HepG2 (cell line): Measurements from ENCODE around the gene CAPN3. TPM values are rescaled to one million over a fixed set of nuclear protein-coding genes. Genes with fewer than 3 reads are reported as not detected.

Source experiments
- ATAC-seq: fragments of 200-7000 bp; cut with Tn5 transposase; 3 replicates; pipeline ENCODE4 v1.9.1; 2020; ENCODE audit warnings: mild to moderate bottlenecking, moderate library complexity
- BruUV-seq: library from RNA; stranded (reverse); fragments of 400-500 nt; replicated peaks from 2 replicates; lab custom pipeline; 2021; lab: Mats Ljungman, UMichigan
- CTCF ChIA-PET: fragments of 300-600 bp; formaldehyde crosslinking; extraction: SDS; loops from one replicate; lab custom pipeline; 2021; ENCODE audit warnings: low total read pairs, inconsistent platforms, low intra/inter-chr PET ratio; lab: Yijun Ruan, JAX
- POLR2A ChIA-PET: fragments of 350-600 bp; sonication (Branson Sonifier 250); formaldehyde crosslinking; loops from one replicate; lab custom pipeline; 2020; ENCODE audit warnings: antibody characterized with exemption, inconsistent platforms; lab: Yijun Ruan, JAX
- DNase-seq: peaks from one replicate; pipeline ENCODE4 v3.0.0-alpha.2; 2015; ENCODE audit warnings: low spot score
- FAIRE-seq: peaks from 3 replicates; lab custom pipeline; 2011; peaks lifted over from hg19 to GRCh38; lab: Jason Lieb, UNC
- H2AFZ ChIP-seq: one replicate; pipeline ENCODE4 v1.6.1; 2011; ENCODE audit warnings: low read length, inconsistent platforms
- H3K27ac ChIP-seq: fragments of 300-600 bp; 3 replicates; pipeline ENCODE4 v1.8.0; 2011; ENCODE audit warnings: mixed run types, mild to moderate bottlenecking, mixed read lengths, low read length, inconsistent platforms; ENCODE audit not compliant: insufficient read depth; ENCODE audit errors: extremely low read length
- H3K27me3 ChIP-seq, 2 experiments: fragments of 200-600 bp in 1 of 2; 2 replicates in 1 of 2; 3 replicates in 1 of 2; pipeline versions ENCODE4 v1.6.0 to v1.8.0; 2011; ENCODE audit warnings: low read length in 2 of 2, mild to moderate bottlenecking in 2 of 2, moderate library complexity in 2 of 2, inconsistent platforms in 1 of 2; ENCODE audit not compliant: insufficient read depth in 2 of 2, control insufficient read depth in 1 of 2
- H3K36me3 ChIP-seq, 2 experiments: fragments of 200-600 bp in 1 of 2; replicated peaks in 1 of 2; 2 replicates in 1 of 2; 3 replicates in 1 of 2; pipeline versions ENCODE4 v1.5.1 to v1.8.0; 2011; ENCODE audit warnings: low read length in 2 of 2, inconsistent platforms in 1 of 2; ENCODE audit not compliant: insufficient read depth in 2 of 2, control insufficient read depth in 1 of 2
- H3K4me1 ChIP-seq: 2 replicates; pipeline ENCODE4 v1.5.1; 2012; ENCODE audit warnings: low read length, inconsistent platforms; ENCODE audit not compliant: insufficient read depth
- H3K4me2 ChIP-seq: 2 replicates; pipeline ENCODE4 v1.6.0; 2011; ENCODE audit warnings: low read depth, low read length, inconsistent platforms
- H3K4me3 ChIP-seq, 3 experiments: fragments of 200-600 bp in 1 of 3; sonication (generic), shearing (Covaris generic) in 1 of 3; replicated peaks in 1 of 3; 2 replicates each; pipeline ENCODE4 v1.5.1; 2011 to 2016; ENCODE audit warnings: low read length in 3 of 3, inconsistent platforms in 2 of 3, low read depth in 2 of 3, mild to moderate bottlenecking in 2 of 3, control low read depth in 1 of 3, mixed read lengths in 1 of 3; ENCODE audit not compliant: insufficient read depth in 1 of 3
- H3K79me2 ChIP-seq: one replicate; pipeline ENCODE4 v1.6.1; 2011; ENCODE audit warnings: low read length, inconsistent platforms; ENCODE audit not compliant: insufficient read depth
- H3K9ac ChIP-seq: 2 replicates; pipeline ENCODE4 v1.6.0; 2011; ENCODE audit warnings: mild to moderate bottlenecking, low read depth, low read length, inconsistent platforms; ENCODE audit not compliant: insufficient read depth
- H3K9me3 ChIP-seq: 2 replicates; pipeline ENCODE4 v1.5.1; 2012; ENCODE audit warnings: mild to moderate bottlenecking, low read length
- H4K20me1 ChIP-seq: 2 replicates; pipeline ENCODE4 v1.6.0; 2011; ENCODE audit warnings: inconsistent platforms, mild to moderate bottlenecking, low read length, moderate library complexity; ENCODE audit not compliant: insufficient read depth
- CENPBD1 ChIP-seq: sonication (generic); formaldehyde crosslinking; IDR thresholded peaks from 2 replicates; pipeline ENCODE4 v1.8.0; 2022; ENCODE audit warnings: missing genetic modification reagents, low read depth, mild to moderate bottlenecking, borderline replicate concordance
- CREBL2 ChIP-seq: sonication (generic); formaldehyde crosslinking; IDR thresholded peaks from 2 replicates; pipeline ENCODE4 v1.8.1; 2023; ENCODE audit warnings: missing genetic modification reagents, mild to moderate bottlenecking, borderline replicate concordance
- FUBP1 ChIP-seq: sonication (generic); formaldehyde crosslinking; IDR thresholded peaks from 2 replicates; pipeline ENCODE4 v1.5.1; 2020; ENCODE audit warnings: missing genetic modification reagents, mild to moderate bottlenecking, borderline replicate concordance
- NFYB ChIP-seq: sonication (generic); formaldehyde crosslinking; IDR thresholded peaks from 2 replicates; pipeline ENCODE4 v1.4.0; 2020; ENCODE audit warnings: missing genetic modification reagents
- NRL ChIP-seq: sonication (generic); formaldehyde crosslinking; IDR thresholded peaks from 2 replicates; pipeline ENCODE4 v1.5.0; 2020; ENCODE audit warnings: missing genetic modification reagents, mild to moderate bottlenecking, moderate library complexity, borderline replicate concordance
- SATB2 ChIP-seq: sonication (generic); formaldehyde crosslinking; IDR thresholded peaks from 2 replicates; pipeline ENCODE4 v1.5.0; 2020; ENCODE audit warnings: missing genetic modification reagents
- ZBTB7B ChIP-seq: sonication (generic); formaldehyde crosslinking; IDR thresholded peaks from 2 replicates; pipeline ENCODE4 v1.4.0; 2020; ENCODE audit warnings: missing genetic modification reagents
- ZFP82 ChIP-seq: sonication (generic); formaldehyde crosslinking; IDR thresholded peaks from 2 replicates; pipeline ENCODE4 v1.5.1; 2020; ENCODE audit warnings: mild to moderate bottlenecking, missing genetic modification reagents, borderline replicate concordance
- ZNF121 ChIP-seq: sonication (generic); formaldehyde crosslinking; IDR thresholded peaks from 2 replicates; pipeline ENCODE4 v1.5.0; 2020; ENCODE audit warnings: mild to moderate bottlenecking, missing genetic modification reagents
- ZNF235 ChIP-seq: sonication (generic); formaldehyde crosslinking; IDR thresholded peaks from 2 replicates; pipeline ENCODE4 v1.8.1; 2023; ENCODE audit warnings: mild to moderate bottlenecking, missing genetic modification reagents, borderline replicate concordance
- ZNF331 ChIP-seq: sonication (generic); formaldehyde crosslinking; IDR thresholded peaks from 2 replicates; pipeline ENCODE4 v1.4.0; 2020; ENCODE audit warnings: missing genetic modification reagents
- ZNF350 ChIP-seq: sonication (generic); formaldehyde crosslinking; IDR thresholded peaks from 2 replicates; pipeline ENCODE4 v1.4.0; 2020; ENCODE audit warnings: mild to moderate bottlenecking, low read depth, missing genetic modification reagents, borderline replicate concordance
- ZNF431 ChIP-seq: sonication (generic); formaldehyde crosslinking; IDR thresholded peaks from 2 replicates; pipeline ENCODE4 v1.9.0; 2022; ENCODE audit warnings: missing genetic modification reagents, low read depth, mild to moderate bottlenecking, borderline replicate concordance
- ZNF496 ChIP-seq: sonication (generic); formaldehyde crosslinking; IDR thresholded peaks from 2 replicates; pipeline ENCODE4 v1.8.1; 2023; ENCODE audit warnings: mild to moderate bottlenecking, moderate library complexity, missing genetic modification reagents; ENCODE audit not compliant: insufficient replicate concordance
- ZSCAN25 ChIP-seq: sonication (generic); formaldehyde crosslinking; IDR thresholded peaks from 2 replicates; pipeline ENCODE4 v1.8.0; 2022; ENCODE audit warnings: mild to moderate bottlenecking, missing genetic modification reagents
- WGBS: methylation state at CpG from one replicate; pipeline ENCODE4 v1.1.6; 2017; ENCODE audit warnings: low lambda C conversion rate; 5-methylcytosine and 5-hydroxymethylcytosine counted together
- in situ Hi-C: cut with HindIII; loops from 2 replicates; pipeline ENCODE4 v1.10.0; 2017; ENCODE audit warnings: low pct_unique_long_range_greater_than_20kb; ENCODE audit not compliant: extremely low pct_ligation_motif_present
- intact Hi-C: fragments of 100-400 bp; cut with micrococcal nuclease; formaldehyde crosslinking; loops from one replicate; pipeline ENCODE4 v1.10.0; 2022; ENCODE audit not compliant: unreplicated experiment
- polyA plus RNA-seq, 8 experiments: library from polyadenylated mRNA; depleted of rRNA in 3 of 8; stranded (reverse) in 7 of 8; unstranded in 1 of 8; fragments of >200 nt; fragmentation: Illumina TruSeq in 4 of 8; extraction: Trizol in 4 of 8; gene quantifications; 2 replicates each; pipeline versions ENCODE4 v1.2.1 to v1.2.3, GENCODE V29; 2011 to 2016; ENCODE audit warnings: low read depth in 4 of 8, missing spikeins in 1 of 8, mixed read lengths in 1 of 8; ENCODE audit not compliant: insufficient read depth in 1 of 8
- total RNA-seq, 5 experiments: library from RNA; depleted of rRNA; stranded (reverse); fragments of >200 nt; fragmentation: Illumina TruSeq; extraction: Trizol; gene quantifications; 2 replicates each; pipeline ENCODE4 v1.2.3, GENCODE V29; 2016; ENCODE audit warnings: low read depth in 1 of 5
- TF ChIP-seq, protein P1 (sequence below), 2 experiments: fragments of 450-650 bp in 1 of 2; sonication (generic) in 1 of 2; formaldehyde crosslinking; IDR thresholded peaks; 2 replicates each; pipeline versions ENCODE4 v1.5.0 to v1.8.0; 2020 to 2022; ENCODE audit warnings: mild to moderate bottlenecking in 1 of 2, missing genetic modification reagents in 1 of 2
- TF ChIP-seq, protein P2 (sequence below): sonication (generic); formaldehyde crosslinking; IDR thresholded peaks from 2 replicates; pipeline ENCODE4 v1.5.1; 2020; ENCODE audit warnings: missing genetic modification reagents, mild to moderate bottlenecking, borderline replicate concordance

CAPN3 gene
- total and polyA plus RNA-seq, 2 of the 13 experiments (the other 11 are each of a cell fraction or from before 2014, with no cell fraction given): 1.3 to 4.6 TPM

GRCh38 chr15:42392309-42393024, 33.2 kb downstream of the CAPN3 start:
- Histone ChIP-seq H3K4me3 (peak overlapping the region; percentile 48 to 74 (median 50); a peak in 5 of 6 replicates), H2AFZ (peak overlapping the region; percentile 20), H3K9me3 (no peaks in the 10 kb centered on the region), H3K36me3 (no peaks in the 10 kb centered on the region), H3K4me2 (peak overlapping the region; percentile 100), H3K4me1 (peaks cover 59% of the 10 kb centered on the region), H3K27ac (peak overlapping the region; percentile 100), H3K9ac (peak overlapping the region; percentile 98), H3K79me2 (no peaks in the 10 kb centered on the region), H4K20me1 (no peaks in the 10 kb centered on the region), H3K27me3 (no peaks in the 10 kb centered on the region)
- peak; percentile 99 for ATAC-seq
- peak; percentile 98 for DNase-seq
- CTCF ChIA-PET: no interaction called here
- intact Hi-C loops: loop anchor here (1.0 kb wide), 1 partner anchor 326 kb away; no protein-coding TSS in a partner anchor
- peak; percentile 100 for FAIRE-seq
- 0% methylated on average over 4 of the region's 11 CpGs for WGBS
- in situ Hi-C loops: no loop called here
- BruUV-seq: no TSS peak
- POLR2A ChIA-PET: interaction anchor here (0.6 to 2.8 kb wide), 25 partner anchors 10 to 405 kb away, joined by 3 to 28 read pairs (median 4); partner anchors contain the start of genes GANC, HAUS2, LRRC57 and SNAP23
- TF ChIP-seq, protein P1, sequence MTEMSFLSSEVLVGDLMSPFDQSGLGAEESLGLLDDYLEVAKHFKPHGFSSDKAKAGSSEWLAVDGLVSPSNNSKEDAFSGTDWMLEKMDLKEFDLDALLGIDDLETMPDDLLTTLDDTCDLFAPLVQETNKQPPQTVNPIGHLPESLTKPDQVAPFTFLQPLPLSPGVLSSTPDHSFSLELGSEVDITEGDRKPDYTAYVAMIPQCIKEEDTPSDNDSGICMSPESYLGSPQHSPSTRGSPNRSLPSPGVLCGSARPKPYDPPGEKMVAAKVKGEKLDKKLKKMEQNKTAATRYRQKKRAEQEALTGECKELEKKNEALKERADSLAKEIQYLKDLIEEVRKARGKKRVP (CRISPR knock-in tag; IDR thresholded peaks at IDR 0.05): peak in 1 of 2 experiments; percentile 72; a peak in 1 of 4 replicates
- no peak for TF ChIP-seq CREBL2 (CRISPR knock-in tag)
- TF ChIP-seq ZNF431 (CRISPR knock-in tag): peak; percentile 70; the same call in 1 of the 2 replicates
- TF ChIP-seq ZBTB7B (CRISPR knock-in tag): peak; percentile 85
- peak; percentile 85 for TF ChIP-seq ZNF350
- TF ChIP-seq NRL (CRISPR knock-in tag): peak; percentile 61; the same call in 1 of the 2 replicates
- peak; percentile 73 for TF ChIP-seq NFYB (CRISPR knock-in tag)
- peak; percentile 70; the same call in 1 of the 2 replicates for TF ChIP-seq ZSCAN25 (CRISPR knock-in tag)
- no peak for TF ChIP-seq ZNF235 (CRISPR knock-in tag)
- TF ChIP-seq SATB2 (CRISPR knock-in tag): no peak
- TF ChIP-seq ZNF331 (CRISPR knock-in tag): peak; percentile 92
- TF ChIP-seq ZNF496 (CRISPR knock-in tag): no peak
- TF ChIP-seq, protein P2, sequence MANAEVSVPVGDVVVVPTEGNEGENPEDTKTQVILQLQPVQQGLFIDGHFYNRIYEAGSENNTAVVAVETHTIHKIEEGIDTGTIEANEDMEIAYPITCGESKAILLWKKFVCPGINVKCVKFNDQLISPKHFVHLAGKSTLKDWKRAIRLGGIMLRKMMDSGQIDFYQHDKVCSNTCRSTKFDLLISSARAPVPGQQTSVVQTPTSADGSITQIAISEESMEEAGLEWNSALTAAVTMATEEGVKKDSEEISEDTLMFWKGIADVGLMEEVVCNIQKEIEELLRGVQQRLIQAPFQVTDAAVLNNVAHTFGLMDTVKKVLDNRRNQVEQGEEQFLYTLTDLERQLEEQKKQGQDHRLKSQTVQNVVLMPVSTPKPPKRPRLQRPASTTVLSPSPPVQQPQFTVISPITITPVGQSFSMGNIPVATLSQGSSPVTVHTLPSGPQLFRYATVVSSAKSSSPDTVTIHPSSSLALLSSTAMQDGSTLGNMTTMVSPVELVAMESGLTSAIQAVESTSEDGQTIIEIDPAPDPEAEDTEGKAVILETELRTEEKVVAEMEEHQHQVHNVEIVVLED (CRISPR knock-in tag): peak; percentile 49; the same call in 1 of the 2 replicates
- TF ChIP-seq ZNF121 (CRISPR knock-in tag): no peak
- peak; percentile 48; the same call in 1 of the 2 replicates for TF ChIP-seq ZFP82 (CRISPR knock-in tag)
- TF ChIP-seq CENPBD1 (CRISPR knock-in tag): no peak
- TF ChIP-seq FUBP1 (CRISPR knock-in tag): no peak
